Measurements from ENCODE around the gene DZIP1L.

- no peak for TF ChIP-seq CTCF (conservative IDR thresholded peaks at IDR 0.05; ENCODE audit: low read depth in 2 of 2)
- no peak for TF ChIP-seq POLR2AphosphoS5 (IDR thresholded peaks at IDR 0.05; ENCODE audit: low read depth)
- TF ChIP-seq EZH2phosphoT487 (IDR thresholded peaks at IDR 0.05; ENCODE audit: unreplicated experiment), result no peak
- no peak for TF ChIP-seq STAT1 (IDR thresholded peaks at IDR 0.05; ENCODE audit: unreplicated experiment)
- TF ChIP-seq EZH2 (IDR thresholded peaks at IDR 0.05; ENCODE audit: low read depth, unreplicated experiment), result no peak
- no peak for TF ChIP-seq JUNB (IDR thresholded peaks at IDR 0.05; ENCODE audit: unreplicated experiment)
- TF ChIP-seq ZNF331 (CRISPR knock-in tag; IDR thresholded peaks at IDR 0.05; ENCODE audit: low read depth), result no peak
- no peak for TF ChIP-seq NANOG (IDR thresholded peaks at IDR 0.05; ENCODE audit: borderline replicate concordance)
Observed at GRCh38 chr3:138113326-138113725, 2.1 kb downstream of the DZIP1L start.

All from GM23338 (cell line).